Measurements from ENCODE around the gene CGREF1.

Gene CGREF1

GRCh38 chr2:27118525-27119329 lies at the start of gene CGREF1:
TSS of gene CGREF1 (minus strand) at chr2:27119128. CDS start at chr2:27104366, 14,762 bp downstream.
- in situ Hi-C loops (cut with HindIII; ENCODE audit: low sequenced_read_pairs) = no loop called here

GRCh38 chr2:27164960-27165763 lies 46.2 kb upstream of the CGREF1 start:
- in situ Hi-C loops (cut with HindIII; ENCODE audit: low sequenced_read_pairs) = loop anchor here (5.0 kb wide), 2 partner anchors 38 to 82 kb away; no protein-coding TSS in a partner anchor

- in situ Hi-C loops (cut with HindIII; ENCODE audit: low sequenced_read_pairs) = no loop called here
Observed at GRCh38 chr2:27162151-27163121, 43.5 kb upstream of the CGREF1 start.

GRCh38 chr2:27160191-27160590 lies 41.3 kb upstream of the CGREF1 start:
- in situ Hi-C loops (cut with HindIII; ENCODE audit: low sequenced_read_pairs) = no loop called here

GRCh38 chr2:27159271-27159670 lies 40.3 kb upstream of the CGREF1 start:
- in situ Hi-C loops (cut with HindIII; ENCODE audit: low sequenced_read_pairs) = no loop called here

GRCh38 chr2:27158468-27158867 lies 39.5 kb upstream of the CGREF1 start:
- in situ Hi-C loops (cut with HindIII; ENCODE audit: low sequenced_read_pairs) = no loop called here

- in situ Hi-C loops (cut with HindIII; ENCODE audit: low sequenced_read_pairs) = no loop called here
Observed at GRCh38 chr2:27155069-27155520, 36.2 kb upstream of the CGREF1 start.

GRCh38 chr2:27154488-27154887 lies 35.6 kb upstream of the CGREF1 start:
- in situ Hi-C loops (cut with HindIII; ENCODE audit: low sequenced_read_pairs) = no loop called here

GRCh38 chr2:27152796-27153464 lies 34.0 kb upstream of the CGREF1 start:
- in situ Hi-C loops (cut with HindIII; ENCODE audit: low sequenced_read_pairs) = no loop called here

- in situ Hi-C loops (cut with HindIII; ENCODE audit: low sequenced_read_pairs) = no loop called here
Observed at GRCh38 chr2:27152102-27152795, 33.3 kb upstream of the CGREF1 start.

- in situ Hi-C loops (cut with HindIII; ENCODE audit: low sequenced_read_pairs) = no loop called here
Observed at GRCh38 chr2:27150639-27151230, 31.8 kb upstream of the CGREF1 start.

GRCh38 chr2:27149570-27150405 lies 30.9 kb upstream of the CGREF1 start:
- in situ Hi-C loops (cut with HindIII; ENCODE audit: low sequenced_read_pairs) = no loop called here

GRCh38 chr2:27148801-27149439 lies 30.0 kb upstream of the CGREF1 start, which contains the start of gene TCF23:
TSS of gene TCF23 (plus strand) at chr2:27149004. CDS start at chr2:27149134, 130 bp downstream.
- in situ Hi-C loops (cut with HindIII; ENCODE audit: low sequenced_read_pairs) = no loop called here

GRCh38 chr2:27147935-27148334 lies 29.0 kb upstream of the CGREF1 start:
- in situ Hi-C loops (cut with HindIII; ENCODE audit: low sequenced_read_pairs) = no loop called here

- in situ Hi-C loops (cut with HindIII; ENCODE audit: low sequenced_read_pairs) = no loop called here
Observed at GRCh38 chr2:27145682-27146081, 26.8 kb upstream of the CGREF1 start.

GRCh38 chr2:27143285-27143684 lies 24.4 kb upstream of the CGREF1 start:
- in situ Hi-C loops (cut with HindIII; ENCODE audit: low sequenced_read_pairs) = no loop called here

- in situ Hi-C loops (cut with HindIII; ENCODE audit: low sequenced_read_pairs) = no loop called here
Observed at GRCh38 chr2:27139310-27139709, 20.4 kb upstream of the CGREF1 start, which contains the start of gene PRR30. TSS of gene PRR30 (minus strand) at chr2:27139410. CDS start at chr2:27138329, 1,081 bp downstream.

GRCh38 chr2:27138111-27138510 lies 19.2 kb upstream of the CGREF1 start:
- in situ Hi-C loops (cut with HindIII; ENCODE audit: low sequenced_read_pairs) = no loop called here

Data from endothelial cell of hepatic sinusoid (primary cell).